ENCODE data around the gene CFB.

DNA sequence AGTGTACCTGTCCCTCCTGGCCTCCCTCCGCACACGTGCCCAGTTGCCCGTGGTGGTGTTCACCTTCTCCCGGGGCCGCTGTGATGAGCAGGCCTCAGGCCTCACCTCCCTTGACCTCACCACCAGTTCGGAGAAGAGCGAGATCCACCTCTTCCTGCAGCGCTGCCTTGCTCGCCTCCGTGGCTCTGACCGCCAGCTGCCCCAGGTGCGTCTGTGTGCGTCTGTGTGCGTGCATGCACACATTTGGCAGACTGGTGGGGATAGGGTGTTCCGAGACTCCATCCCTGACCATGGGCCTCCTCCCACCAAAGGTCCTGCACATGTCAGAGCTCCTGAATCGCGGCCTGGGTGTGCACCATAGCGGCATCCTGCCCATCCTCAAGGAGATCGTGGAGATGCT is 18.0 kb downstream of the CFB start:
- TF ChIP-seq, protein P1, sequence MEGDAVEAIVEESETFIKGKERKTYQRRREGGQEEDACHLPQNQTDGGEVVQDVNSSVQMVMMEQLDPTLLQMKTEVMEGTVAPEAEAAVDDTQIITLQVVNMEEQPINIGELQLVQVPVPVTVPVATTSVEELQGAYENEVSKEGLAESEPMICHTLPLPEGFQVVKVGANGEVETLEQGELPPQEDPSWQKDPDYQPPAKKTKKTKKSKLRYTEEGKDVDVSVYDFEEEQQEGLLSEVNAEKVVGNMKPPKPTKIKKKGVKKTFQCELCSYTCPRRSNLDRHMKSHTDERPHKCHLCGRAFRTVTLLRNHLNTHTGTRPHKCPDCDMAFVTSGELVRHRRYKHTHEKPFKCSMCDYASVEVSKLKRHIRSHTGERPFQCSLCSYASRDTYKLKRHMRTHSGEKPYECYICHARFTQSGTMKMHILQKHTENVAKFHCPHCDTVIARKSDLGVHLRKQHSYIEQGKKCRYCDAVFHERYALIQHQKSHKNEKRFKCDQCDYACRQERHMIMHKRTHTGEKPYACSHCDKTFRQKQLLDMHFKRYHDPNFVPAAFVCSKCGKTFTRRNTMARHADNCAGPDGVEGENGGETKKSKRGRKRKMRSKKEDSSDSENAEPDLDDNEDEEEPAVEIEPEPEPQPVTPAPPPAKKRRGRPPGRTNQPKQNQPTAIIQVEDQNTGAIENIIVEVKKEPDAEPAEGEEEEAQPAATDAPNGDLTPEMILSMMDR (IDR thresholded peaks at IDR 0.05) = no peak
- no peak for TF ChIP-seq POLR2A (IDR thresholded peaks at IDR 0.05)
